Ramos (cell line): Measurements from ENCODE around the gene DEAF1.

Experiments
- in situ Hi-C: fragments of 300-500 bp; cut with MboI; formaldehyde crosslinking; loops from one replicate; pipeline ENCODE4 v1.14.3; 2022; ENCODE audit warnings: low sequenced_read_pairs; ENCODE audit not compliant: unreplicated experiment

Gene DEAF1

GRCh38 chr11:721741-722345, 26.8 kb upstream of the DEAF1 start:
- in situ Hi-C loops, result no loop called here

DNA sequence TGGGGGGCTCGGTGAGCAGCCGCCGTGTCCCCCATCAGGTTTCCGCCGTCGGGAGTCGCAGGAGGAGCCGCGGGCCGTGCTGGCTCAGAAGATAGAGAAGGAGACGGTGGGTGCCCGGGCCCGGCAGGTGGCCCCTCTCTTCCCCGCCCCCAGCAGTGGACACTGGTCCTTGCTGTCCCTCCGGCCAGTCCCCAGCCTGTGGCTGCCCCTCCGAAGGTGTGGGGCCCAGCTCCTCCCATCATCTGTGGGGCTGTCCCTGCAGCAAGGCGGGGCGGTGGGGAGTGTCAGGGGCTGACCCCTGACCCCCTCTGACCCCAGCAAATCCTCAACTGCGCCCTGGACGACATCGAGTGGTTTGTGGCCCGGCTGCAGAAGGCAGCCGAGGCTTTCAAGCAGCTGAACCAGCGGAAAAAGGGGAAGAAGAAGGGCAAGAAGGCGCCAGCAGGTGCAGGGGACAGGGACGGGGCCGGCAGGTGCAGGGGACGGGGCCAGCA, 26.3 kb upstream of the DEAF1 start:
- in situ Hi-C loops, result no loop called here

GRCh38 chr11:720642-721246, 25.7 kb upstream of the DEAF1 start:
- in situ Hi-C loops, result no loop called here

DNA sequence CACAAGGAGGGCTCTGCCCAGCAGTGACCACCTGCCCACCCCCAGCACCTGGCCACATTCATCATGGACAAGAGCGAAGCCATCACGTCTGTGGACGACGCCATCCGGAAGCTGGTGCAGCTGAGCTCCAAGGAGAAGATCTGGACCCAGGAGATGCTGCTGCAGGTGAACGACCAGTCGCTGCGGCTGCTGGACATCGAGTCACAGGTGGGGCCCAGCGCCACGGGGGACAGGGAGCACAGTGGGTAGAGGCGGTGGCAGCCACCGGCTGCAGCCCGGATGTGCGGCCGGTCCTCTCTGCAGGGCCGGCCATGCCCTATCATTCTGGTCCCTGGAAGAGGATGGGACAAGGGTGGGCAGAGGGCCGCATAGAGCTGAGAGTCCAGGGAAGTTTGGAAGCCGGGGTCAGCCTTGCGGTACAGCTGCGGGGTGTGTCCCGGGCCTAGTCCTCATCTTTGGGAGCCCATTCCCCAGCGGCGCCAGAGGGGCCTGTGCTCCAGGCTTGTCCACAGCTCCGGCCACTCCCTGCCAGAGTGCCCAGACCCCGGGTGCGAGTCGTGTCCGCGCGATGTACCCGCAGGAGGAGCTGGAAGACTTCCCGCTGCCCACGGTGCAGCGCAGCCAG, 25.1 kb upstream of the DEAF1 start:
- in situ Hi-C loops, result no loop called here

DNA sequence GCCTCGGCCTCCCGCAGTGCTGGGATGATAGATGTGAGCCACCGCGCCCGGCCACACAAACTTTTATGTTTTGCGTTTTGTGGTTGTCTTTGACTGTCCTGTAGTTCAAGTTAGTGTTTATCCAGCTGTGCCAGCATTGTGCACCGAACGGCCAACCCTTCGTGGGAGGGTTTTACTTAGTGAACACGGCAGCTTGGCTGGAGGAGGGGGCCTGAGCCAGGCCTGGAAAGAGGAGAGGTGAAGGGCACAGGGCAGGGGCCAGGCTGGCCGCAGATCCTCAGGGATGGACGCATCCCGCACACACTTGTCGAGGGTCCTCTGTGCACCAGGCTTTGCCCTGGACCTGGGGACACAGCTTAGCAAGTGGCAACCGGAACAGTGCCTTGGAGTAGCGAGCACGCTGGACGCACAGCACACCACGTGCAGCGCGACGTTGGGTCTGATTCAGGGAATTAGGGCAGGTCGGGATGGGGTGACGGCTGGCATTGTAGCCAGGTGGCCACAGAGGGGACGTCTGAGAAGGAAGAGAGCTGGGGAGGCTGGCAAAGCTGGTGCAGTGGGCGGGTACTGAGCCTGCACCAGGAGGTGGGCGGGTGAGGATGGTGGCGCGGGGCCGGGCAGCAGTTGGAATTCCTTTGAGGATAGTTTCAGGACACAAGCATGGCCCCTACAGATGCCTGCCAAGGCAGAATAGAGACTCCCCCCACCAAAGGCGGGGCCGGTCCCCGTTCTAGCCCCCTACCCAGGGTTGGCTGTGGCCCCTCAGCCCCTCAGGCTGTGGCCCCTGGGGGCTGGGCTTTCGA, 24.4 kb upstream of the DEAF1 start:
- in situ Hi-C loops, result loop anchor here (5.0 kb wide), 1 partner anchor 167 kb away; no protein-coding TSS in a partner anchor

DNA sequence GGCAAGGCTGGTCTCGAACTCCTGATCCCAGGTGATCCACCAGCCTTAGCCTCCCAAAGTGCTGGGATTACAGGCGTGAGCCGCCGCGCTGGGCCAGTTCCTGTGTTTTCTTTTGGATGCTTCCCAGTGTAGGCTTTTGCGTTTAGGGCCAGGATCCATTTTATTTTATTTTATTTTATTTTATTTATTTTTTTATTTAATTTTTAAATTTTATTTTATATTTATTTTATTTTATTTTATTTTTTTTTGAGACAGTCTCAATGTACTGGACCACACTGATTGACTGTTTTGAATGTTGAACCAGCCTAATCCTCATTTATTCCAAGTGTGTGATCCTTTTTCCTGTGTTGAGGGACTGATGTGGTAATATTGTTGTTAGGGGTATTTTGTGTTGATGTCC, 19.4 kb upstream of the DEAF1 start:
- in situ Hi-C loops, result no loop called here

DNA sequence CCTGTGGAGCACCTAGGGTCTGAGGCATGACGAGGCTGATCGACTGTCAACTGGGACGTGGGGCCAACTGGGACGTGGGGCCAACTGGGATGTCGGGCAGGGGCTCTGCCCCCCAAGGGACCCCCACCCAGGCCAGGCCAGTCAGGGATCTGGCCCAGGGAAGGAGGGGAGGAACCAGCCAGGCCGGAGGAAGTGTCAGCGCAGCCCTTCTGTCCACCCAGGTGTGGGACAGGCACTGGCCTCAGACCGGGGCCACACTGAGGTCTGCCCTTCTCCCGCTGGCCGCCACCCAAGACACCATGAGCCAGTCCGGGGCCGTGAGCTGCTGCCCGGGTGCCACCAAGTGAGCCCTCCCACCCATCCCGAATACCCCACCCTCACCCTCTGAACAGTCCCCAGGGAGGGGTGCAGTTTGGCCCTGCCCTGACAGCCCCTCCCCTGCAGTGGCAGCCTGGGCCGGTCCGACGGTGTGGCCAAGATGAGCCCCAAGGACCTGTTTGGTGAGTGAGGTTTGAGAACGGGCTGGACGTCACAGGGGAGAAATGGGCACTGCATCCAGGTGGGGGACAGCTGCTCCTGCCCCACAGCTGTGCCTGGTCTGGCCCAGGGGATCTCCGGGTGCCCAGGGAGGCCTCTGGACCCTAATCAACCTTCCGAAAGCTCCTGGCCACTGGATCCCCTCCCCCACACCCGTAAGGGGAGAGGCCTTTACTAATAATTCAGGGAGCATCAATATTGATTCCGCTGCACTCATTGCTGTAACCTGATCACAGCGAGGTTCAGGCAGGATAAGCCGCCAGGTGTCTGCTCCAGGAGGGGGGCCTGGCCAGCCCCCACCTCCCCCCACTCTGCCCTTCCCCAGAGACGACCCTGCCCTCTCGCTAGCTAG, 14.3 kb upstream of the DEAF1 start:
- in situ Hi-C loops, result no loop called here

- in situ Hi-C loops, result no loop called here
Observed at GRCh38 chr11:708511-708910, 13.5 kb upstream of the DEAF1 start.

DNA sequence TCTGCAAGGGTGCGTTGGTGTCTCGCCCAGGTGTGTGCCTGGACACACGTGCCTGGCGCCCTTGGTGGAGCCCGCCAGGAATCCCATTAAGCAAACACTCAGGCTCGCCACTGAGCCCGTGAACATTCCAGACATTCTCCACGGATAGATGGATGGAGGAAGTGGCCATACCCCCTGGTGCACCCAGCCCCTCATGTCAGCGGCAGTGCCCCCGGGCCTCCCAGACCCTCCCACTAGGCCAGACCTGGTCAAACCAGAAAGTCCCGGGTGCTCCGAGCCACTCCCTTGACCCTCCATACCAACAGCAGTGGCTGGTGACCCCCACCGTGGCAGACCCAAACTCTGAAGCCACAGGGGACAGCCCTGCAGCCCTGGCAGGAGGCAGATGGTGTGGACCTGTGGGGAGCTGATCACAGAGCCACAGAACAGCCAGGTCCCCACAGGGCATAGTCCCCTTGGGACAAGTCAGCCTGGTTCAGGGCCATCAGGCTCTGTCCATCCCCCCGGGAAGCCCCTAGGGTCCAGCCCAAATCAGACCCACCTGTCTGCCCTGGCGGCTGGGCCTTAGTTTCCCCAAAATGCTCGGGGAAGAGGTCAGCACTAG, 12.9 kb upstream of the DEAF1 start:
- in situ Hi-C loops, result no loop called here

DNA sequence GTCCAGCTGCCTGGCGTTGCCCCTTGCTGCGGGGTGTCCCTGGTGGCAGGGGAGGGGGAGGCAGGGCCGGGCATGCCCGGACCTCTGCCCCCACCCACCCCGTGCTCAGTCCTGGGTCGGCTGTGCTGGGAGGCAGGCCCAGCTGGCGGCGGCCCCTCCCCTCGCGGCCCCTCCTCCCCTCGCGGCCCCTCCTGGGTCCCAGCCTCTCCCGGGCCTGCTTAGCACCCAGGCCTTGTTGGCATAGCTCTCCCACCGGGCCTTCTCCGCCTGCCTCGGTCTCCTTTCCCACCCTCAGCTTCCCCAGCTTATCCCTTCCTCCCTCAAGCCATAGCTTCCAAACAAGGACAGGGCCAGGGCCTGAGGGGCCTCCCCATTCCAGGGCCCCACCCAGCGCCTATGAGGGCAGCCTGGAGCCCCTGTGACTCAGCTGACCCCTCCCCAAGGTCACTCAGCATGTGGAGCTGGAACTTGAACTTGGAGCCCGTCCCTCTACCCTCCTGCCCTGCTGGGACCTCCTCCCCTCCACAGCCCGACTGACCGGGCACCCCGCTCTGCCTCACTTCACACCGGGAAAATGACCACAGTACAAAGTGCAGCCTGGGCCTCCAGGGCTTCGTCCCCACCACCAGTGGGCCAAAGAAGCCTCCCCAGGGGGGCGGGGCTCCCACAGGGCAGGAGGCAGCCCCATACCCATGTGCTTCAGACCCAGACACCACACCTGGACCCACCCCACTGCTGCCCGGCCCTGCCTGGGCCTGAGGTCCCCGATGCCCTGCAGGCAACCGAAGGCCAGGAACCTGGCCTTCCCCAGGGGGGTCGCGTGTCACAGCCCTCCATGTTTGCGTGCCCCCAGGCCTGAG, 12.2 kb upstream of the DEAF1 start:
- in situ Hi-C loops, result no loop called here

DNA sequence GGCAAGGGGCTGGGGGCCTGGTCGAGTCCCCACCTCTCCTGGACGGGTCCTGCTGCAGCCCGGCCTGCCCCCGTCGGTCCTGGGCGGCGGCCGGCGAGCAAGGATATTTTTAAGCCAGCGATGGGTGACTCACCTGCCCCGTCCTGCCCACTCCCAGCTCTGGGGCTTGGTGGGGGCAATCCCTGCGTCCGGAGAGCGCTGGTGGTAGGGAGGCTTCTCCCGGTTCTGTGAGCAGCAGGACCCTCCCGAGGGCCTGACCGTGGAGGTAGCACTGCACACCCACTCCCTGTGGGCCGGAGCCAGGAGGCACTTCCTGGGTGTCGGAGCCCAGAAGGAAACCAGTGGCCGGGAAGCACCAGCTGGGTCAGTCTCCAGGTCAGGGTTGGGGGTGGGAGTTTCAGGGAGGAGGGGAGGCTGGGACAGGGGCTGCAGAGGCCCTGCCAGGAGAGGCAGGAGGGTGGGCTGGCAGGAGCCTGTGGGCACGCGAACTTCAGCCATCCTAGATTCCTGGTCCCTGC, 11.5 kb upstream of the DEAF1 start:
- in situ Hi-C loops, result no loop called here

DNA sequence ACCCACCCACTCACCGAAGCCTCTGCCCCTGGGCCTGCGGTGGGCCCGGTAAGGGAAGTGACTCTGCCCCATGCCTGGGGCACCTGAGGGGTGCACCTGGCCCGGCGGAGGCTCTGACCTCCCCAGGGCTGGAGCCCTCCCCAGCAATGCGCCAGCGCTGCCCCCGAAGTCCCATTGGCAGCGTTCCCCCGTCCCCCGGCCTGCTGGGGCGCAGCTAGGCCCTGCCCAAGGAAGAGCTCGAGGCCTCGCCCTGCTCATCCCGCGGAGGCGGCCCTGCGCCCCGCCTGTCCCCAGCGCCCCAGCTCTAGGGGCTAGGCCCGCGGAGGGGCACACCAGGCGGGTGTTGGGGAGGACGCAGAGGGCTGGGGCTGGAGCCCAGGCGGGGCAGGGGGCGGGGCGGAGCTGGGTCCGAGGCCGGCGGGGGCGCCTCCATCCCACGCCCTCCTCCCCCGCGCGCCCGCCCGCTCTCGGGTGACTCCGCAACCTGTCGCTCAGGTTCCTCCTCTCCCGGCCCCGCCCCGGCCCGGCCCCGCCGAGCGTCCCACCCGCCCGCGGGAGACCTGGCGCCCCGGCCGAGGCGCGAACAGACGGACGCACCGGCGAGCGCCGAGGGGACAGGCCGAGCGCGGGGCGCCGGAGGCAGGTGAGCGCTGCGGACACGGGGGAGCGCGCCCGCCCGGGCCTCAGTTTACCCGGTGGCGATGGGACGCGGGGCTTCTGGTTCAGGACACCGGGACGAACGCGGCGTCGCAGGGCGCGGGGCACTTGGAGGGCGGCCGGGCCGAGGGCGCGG, 10.8 kb upstream of the DEAF1 start, which contains the start of gene EPS8L2:
EPS8L2 (plus strand) TSS at position 586 of the 793 bp plus-strand sequence. CDS start 3,177 bp downstream, outside the sequence.
- in situ Hi-C loops, result no loop called here

DNA sequence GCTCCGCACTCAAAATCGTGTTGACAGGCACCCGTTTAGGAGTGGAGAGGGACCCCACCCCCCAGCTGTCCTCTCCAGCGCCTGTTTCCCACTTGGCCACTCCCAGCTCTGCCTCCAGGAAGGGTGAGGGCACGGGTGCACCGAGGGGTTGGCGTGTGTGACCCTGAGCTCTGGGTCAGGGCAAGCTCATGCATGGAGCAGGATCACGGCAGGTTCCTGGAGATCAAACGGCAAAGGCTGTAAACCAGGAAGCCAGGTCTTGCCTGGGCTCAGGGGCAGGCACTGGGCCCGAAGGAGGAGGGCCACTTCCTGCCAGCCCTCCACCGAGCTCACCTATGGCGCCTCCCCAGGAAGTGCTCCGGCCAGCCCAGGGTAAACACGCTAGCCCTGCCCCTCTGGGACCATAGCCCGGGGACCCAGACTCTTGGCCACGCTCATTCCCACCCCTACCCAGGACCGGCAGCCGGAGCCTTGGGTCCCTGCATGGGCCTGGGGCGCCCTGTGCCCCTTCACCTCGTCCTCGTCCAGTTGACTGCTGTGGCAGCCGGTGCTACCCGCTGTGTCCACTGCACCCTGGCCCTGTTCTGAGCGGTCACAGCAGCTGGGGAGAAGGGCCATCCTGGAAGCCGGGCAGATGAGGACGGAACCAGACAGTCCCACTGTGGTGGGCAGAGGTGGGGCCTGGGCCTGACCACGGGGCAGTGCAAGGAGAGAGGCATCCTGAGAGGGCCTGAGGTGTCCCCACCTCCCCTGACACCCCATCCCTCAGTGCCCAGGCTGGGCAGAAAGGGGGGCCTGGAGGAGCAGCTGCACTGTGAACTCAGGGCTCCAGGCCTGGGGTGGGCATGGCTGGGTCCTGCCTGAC, 10.0 kb upstream of the DEAF1 start:
- in situ Hi-C loops, result no loop called here

DNA sequence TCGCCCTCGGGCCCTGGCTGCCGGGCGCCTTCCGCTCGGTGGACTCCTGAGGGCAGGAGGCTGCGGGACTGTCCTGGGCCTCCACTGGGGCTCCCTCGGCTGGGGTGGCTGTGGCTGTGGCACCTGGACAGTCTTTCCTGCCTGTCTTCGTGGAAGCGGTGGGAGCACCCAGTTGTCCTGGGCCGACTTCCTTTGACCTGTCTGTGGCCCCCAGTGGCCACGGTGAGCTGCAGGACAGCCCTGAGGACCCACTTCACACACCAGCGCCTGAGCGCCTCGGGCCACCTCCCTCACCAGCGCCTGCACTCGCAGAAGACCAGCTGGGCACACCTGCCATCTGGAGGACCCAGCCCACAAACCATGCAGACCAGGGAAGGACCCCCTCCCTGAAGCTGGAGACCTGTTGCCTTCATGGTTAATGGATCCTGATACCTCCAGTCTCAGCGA, 9.2 kb upstream of the DEAF1 start:
- in situ Hi-C loops, result no loop called here

DNA sequence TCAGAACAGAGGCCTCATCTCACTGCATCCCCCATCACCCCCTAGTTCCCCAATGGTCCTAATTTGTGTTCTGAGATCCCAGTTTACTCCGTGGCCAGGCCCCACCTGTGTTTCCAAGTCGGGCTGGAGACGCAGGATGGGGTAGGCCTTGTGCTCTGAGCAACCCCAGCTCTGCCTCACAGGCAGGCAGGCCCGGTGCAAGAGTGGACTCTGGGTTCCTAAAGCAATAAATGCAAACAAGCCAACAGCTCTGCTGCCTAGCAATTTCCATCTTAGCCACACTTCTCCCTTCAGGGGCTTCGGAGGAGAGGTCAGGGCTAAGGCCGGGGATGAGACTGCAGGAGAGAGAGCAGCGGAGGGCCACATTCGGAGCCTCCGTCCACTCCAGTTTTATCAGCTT, 8.5 kb upstream of the DEAF1 start:
- in situ Hi-C loops, result no loop called here
